GM12878 (cell line): ENCODE measurements around the gene CENPW. TPM values are rescaled to one million over a fixed set of nuclear protein-coding genes. Genes with fewer than 3 reads are reported as not detected.

Experiments used
- ATAC-seq: fragments of 200-7000 bp; cut with Tn5 transposase; 3 replicates; pipeline ENCODE4 v1.9.1; 2020; ENCODE audit warnings: mild to moderate bottlenecking, moderate library complexity
- BruUV-seq: library from RNA; stranded (reverse); fragments of 400-500 nt; replicated peaks from 2 replicates; lab custom pipeline; 2021; lab: Mats Ljungman, UMichigan
- CTCF ChIA-PET: fragments of 300-600 bp; sonication (Branson Sonifier 250); formaldehyde crosslinking; extraction: SDS; loops from one replicate; lab custom pipeline; 2021; ENCODE audit warnings: inconsistent platforms; lab: Yijun Ruan, JAX
- POLR2A ChIA-PET: fragments of 350-600 bp; formaldehyde crosslinking; extraction: SDS; loops from one replicate; lab custom pipeline; 2021; ENCODE audit warnings: inconsistent platforms; lab: Charles Lee
- RAD21 ChIA-PET: fragments of 300-600 bp; sonication (Branson Sonifier 250); formaldehyde crosslinking; loops from one replicate; lab custom pipeline; 2023; ENCODE audit warnings: antibody characterized with exemption; ENCODE audit not compliant: unreplicated experiment; lab: Charles Lee
- SMC1A ChIA-PET: fragments of 300-600 bp; sonication (Branson Sonifier 250); formaldehyde crosslinking; loops from one replicate; lab custom pipeline; 2023; ENCODE audit not compliant: unreplicated experiment, uncharacterized antibody; lab: Charles Lee
- DNase-seq: peaks from one replicate; pipeline ENCODE4 v3.0.0-alpha.2; 2011; ENCODE audit warnings: low read depth, low spot score
- FAIRE-seq: peaks from 3 replicates; lab custom pipeline; 2011; peaks lifted over from hg19 to GRCh38; lab: Jason Lieb, UNC
- H2AFZ ChIP-seq: 2 replicates; pipeline ENCODE4 v1.6.0; 2011; ENCODE audit warnings: low read depth, low read length, control low read depth; ENCODE audit not compliant: control insufficient read depth
- H3K27ac ChIP-seq: 2 replicates; pipeline ENCODE4 v1.5.1; 2011; ENCODE audit warnings: control low read depth; ENCODE audit not compliant: control insufficient read depth, insufficient read depth
- H3K27me3 ChIP-seq, 2 experiments: replicated peaks in 1 of 2; 2 replicates each; pipeline versions ENCODE4 v1.6.0 to v1.6.1; 2011; ENCODE audit warnings: low read length in 1 of 2; ENCODE audit not compliant: control insufficient read depth in 2 of 2, insufficient read depth in 2 of 2
- H3K36me3 ChIP-seq, 2 experiments: 2 replicates each; pipeline ENCODE4 v1.5.1; 2011; ENCODE audit warnings: low read length in 1 of 2; ENCODE audit not compliant: control insufficient read depth in 2 of 2, insufficient read depth in 2 of 2
- H3K4me1 ChIP-seq: 2 replicates; pipeline ENCODE4 v1.6.1; 2011; ENCODE audit warnings: mild to moderate bottlenecking, low read length, moderate library complexity, mixed read lengths; ENCODE audit not compliant: control insufficient read depth, insufficient read depth
- H3K4me2 ChIP-seq: 2 replicates; pipeline ENCODE4 v1.6.0; 2011; ENCODE audit warnings: control low read depth; ENCODE audit not compliant: control insufficient read depth, insufficient read depth
- H3K4me3 ChIP-seq: fragments of 200-600 bp; sonication (generic); 2 replicates; pipeline ENCODE4 v1.5.1; 2016
- H3K79me2 ChIP-seq: 2 replicates; pipeline ENCODE4 v1.6.0; 2011; ENCODE audit warnings: low read length; ENCODE audit not compliant: control insufficient read depth, insufficient read depth
- H3K9ac ChIP-seq: 2 replicates; pipeline ENCODE4 v1.8.0; 2011; ENCODE audit warnings: low read length, control low read depth, mixed read lengths; ENCODE audit not compliant: control insufficient read depth, insufficient read depth
- H3K9me3 ChIP-seq: replicated peaks from 3 replicates; pipeline ENCODE4 v1.5.1; 2011; ENCODE audit warnings: mild to moderate bottlenecking, low read length; ENCODE audit not compliant: control insufficient read depth, insufficient read depth
- H4K20me1 ChIP-seq: 2 replicates; pipeline ENCODE4 v1.6.0; 2011; ENCODE audit not compliant: control insufficient read depth, insufficient read depth
- BCL11A ChIP-seq: IDR thresholded peaks from 2 replicates; pipeline ENCODE4 v1.6.1; 2011; ENCODE audit warnings: low read depth, low read length
- E2F4 ChIP-seq: IDR thresholded peaks from 2 replicates; pipeline ENCODE4 v1.6.1; 2012; ENCODE audit warnings: low read depth, low read length, improper control_type of control experiment
- IKZF2 ChIP-seq, 2 experiments: fragments of 450-650 bp; IDR thresholded peaks; 2 replicates each; pipeline ENCODE4 v1.6.1; 2017; ENCODE audit warnings: mild to moderate bottlenecking in 2 of 2, moderate library complexity in 2 of 2
- NBN ChIP-seq: fragments of 450-650 bp; IDR thresholded peaks from 2 replicates; pipeline ENCODE4 v1.6.1; 2016
- RUNX3 ChIP-seq: IDR thresholded peaks from 2 replicates; pipeline ENCODE4 v1.6.1; 2012; ENCODE audit warnings: low read length, inconsistent platforms
- TAF1 ChIP-seq: IDR thresholded peaks from 2 replicates; pipeline ENCODE4 v1.6.1; 2011; ENCODE audit warnings: mild to moderate bottlenecking, low read depth, low read length, borderline replicate concordance
- WGBS: methylation state at CpG from one replicate; pipeline ENCODE4 v1.1.6; 2016; ENCODE audit warnings: low lambda C conversion rate; ENCODE audit not compliant: insufficient replicate concordance, insufficient coverage; ENCODE audit errors: missing lambda C conversion rate; 5-methylcytosine and 5-hydroxymethylcytosine counted together
- in situ Hi-C: fragments of 300-500 bp; cut with MboI; formaldehyde crosslinking; loops from 9 replicates; pipeline ENCODE4 v1.14.3; 2018; ENCODE audit warnings: mixed read lengths
- intact Hi-C: fragments of 100-400 bp; cut with micrococcal nuclease; formaldehyde crosslinking; loops from one replicate; pipeline ENCODE4 v1.14.2; 2022; ENCODE audit not compliant: unreplicated experiment
- polyA plus RNA-seq, 11 experiments: library from polyadenylated mRNA; depleted of rRNA in 4 of 11; unstranded in 6 of 11; stranded (reverse) in 5 of 11; fragments of >200 nt; fragmentation: Nextera tagmentation in 4 of 11; fragmentation: Illumina TruSeq in 1 of 11; extraction: Ambion mirVana in 4 of 11; extraction: Trizol in 1 of 11; gene quantifications; 1 replicate in 1 of 11; 2 replicates in 10 of 11; pipeline versions ENCODE4 v1.2.1 to v1.2.3, GENCODE V29; 2011 to 2016; ENCODE audit warnings: inconsistent platforms in 2 of 11, missing spikeins in 2 of 11, low read depth in 1 of 11
- total RNA-seq, 4 experiments: library from RNA; depleted of rRNA in 3 of 4; stranded (reverse); fragments of >200 nt in 3 of 4; fragmentation: Illumina TruSeq in 1 of 4; extraction: Trizol in 1 of 4; gene quantifications; 2 replicates each; pipeline versions ENCODE4 v1.2.1 to v1.2.3, GENCODE V29; 2013 to 2021
- TF ChIP-seq, protein P1 (sequence below): fragments of 450-650 bp; formaldehyde crosslinking; IDR thresholded peaks from 2 replicates; pipeline ENCODE4 v1.4.0; 2020; ENCODE audit warnings: mild to moderate bottlenecking, moderate library complexity

The CENPW gene
- total and polyA plus RNA-seq, 10 of the 15 experiments (the other 5 are each of a cell fraction or from before 2014, with no cell fraction given) = 27.2 to 283 (median 66.8) TPM

GRCh38 chr6:126396131-126396530 is 56.2 kb downstream of the CENPW start:
- POLR2A ChIA-PET = no interaction called here
- intact Hi-C loops = no loop called here
- in situ Hi-C loops = no loop called here

More at GRCh38 chr6:126396131-126396530, 56.2 kb downstream of the CENPW start:
- DNase-seq = no peak
- Histone ChIP-seq H3K27ac (no peak overlapping the region), H3K79me2 (no peaks in the 10 kb centered on the region), H3K4me3 (no peak overlapping the region), H3K9ac (no peak overlapping the region), H3K27me3 (no peaks in the 10 kb centered on the region), H3K36me3 (no peaks in the 10 kb centered on the region), H4K20me1 (no peaks in the 10 kb centered on the region), H2AFZ (no peak overlapping the region), H3K4me2 (no peak overlapping the region), H3K4me1 (no peaks in the 10 kb centered on the region), H3K9me3 (no peaks in the 10 kb centered on the region)
- ChIA-PET RAD21 (no interaction called here), CTCF (no interaction called here), SMC1A (no interaction called here)
- ATAC-seq = no peak
- BruUV-seq = no TSS peak
- no peak for FAIRE-seq
- no peak for TF ChIP-seq TAF1
- no peak for TF ChIP-seq BCL11A
- TF ChIP-seq, protein P1, sequence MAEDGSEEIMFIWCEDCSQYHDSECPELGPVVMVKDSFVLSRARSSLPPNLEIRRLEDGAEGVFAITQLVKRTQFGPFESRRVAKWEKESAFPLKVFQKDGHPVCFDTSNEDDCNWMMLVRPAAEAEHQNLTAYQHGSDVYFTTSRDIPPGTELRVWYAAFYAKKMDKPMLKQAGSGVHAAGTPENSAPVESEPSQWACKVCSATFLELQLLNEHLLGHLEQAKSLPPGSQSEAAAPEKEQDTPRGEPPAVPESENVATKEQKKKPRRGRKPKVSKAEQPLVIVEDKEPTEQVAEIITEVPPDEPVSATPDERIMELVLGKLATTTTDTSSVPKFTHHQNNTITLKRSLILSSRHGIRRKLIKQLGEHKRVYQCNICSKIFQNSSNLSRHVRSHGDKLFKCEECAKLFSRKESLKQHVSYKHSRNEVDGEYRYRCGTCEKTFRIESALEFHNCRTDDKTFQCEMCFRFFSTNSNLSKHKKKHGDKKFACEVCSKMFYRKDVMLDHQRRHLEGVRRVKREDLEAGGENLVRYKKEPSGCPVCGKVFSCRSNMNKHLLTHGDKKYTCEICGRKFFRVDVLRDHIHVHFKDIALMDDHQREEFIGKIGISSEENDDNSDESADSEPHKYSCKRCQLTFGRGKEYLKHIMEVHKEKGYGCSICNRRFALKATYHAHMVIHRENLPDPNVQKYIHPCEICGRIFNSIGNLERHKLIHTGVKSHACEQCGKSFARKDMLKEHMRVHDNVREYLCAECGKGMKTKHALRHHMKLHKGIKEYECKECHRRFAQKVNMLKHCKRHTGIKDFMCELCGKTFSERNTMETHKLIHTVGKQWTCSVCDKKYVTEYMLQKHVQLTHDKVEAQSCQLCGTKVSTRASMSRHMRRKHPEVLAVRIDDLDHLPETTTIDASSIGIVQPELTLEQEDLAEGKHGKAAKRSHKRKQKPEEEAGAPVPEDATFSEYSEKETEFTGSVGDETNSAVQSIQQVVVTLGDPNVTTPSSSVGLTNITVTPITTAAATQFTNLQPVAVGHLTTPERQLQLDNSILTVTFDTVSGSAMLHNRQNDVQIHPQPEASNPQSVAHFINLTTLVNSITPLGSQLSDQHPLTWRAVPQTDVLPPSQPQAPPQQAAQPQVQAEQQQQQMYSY (CRISPR knock-in tag) = no peak
- TF ChIP-seq IKZF2 (IDR thresholded peaks at IDR 0.05) = no peak
- TF ChIP-seq RUNX3 = no peak
- no peak for TF ChIP-seq NBN
- no peak for TF ChIP-seq E2F4
- WGBS = 0% methylated on average over 2 of the region's 2 CpGs
